MM.1S (cell line): Measurements from ENCODE around the gene RBFOX1.

Experiments
- DNase-seq: peaks from one replicate; pipeline ENCODE4 v3.0.0-alpha.2; 2015
- H2AFZ ChIP-seq: fragments of 300-600 bp; sonication (generic); 2 replicates; pipeline ENCODE4 v1.6.0; 2016; ENCODE audit warnings: antibody characterized with exemption, low read length
- H3F3A ChIP-seq: fragments of 300-600 bp; sonication (generic); 2 replicates; pipeline ENCODE4 v1.6.1; 2016; ENCODE audit warnings: mild to moderate bottlenecking, antibody characterized with exemption, low read length, moderate library complexity, mixed read lengths; ENCODE audit not compliant: insufficient read depth
- H3K27ac ChIP-seq: fragments of 300-600 bp; sonication (generic); 2 replicates; pipeline ENCODE4 v1.5.1; 2016; ENCODE audit warnings: mild to moderate bottlenecking, low read length
- H3K27me3 ChIP-seq: fragments of 300-600 bp; sonication (generic); replicated peaks from 2 replicates; pipeline ENCODE4 v1.6.0; 2016; ENCODE audit warnings: low read length; ENCODE audit not compliant: insufficient read depth
- H3K36me3 ChIP-seq: fragments of 300-600 bp; sonication (generic); replicated peaks from 2 replicates; pipeline ENCODE4 v1.6.1; 2016; ENCODE audit warnings: mild to moderate bottlenecking, low read length, mixed read lengths; ENCODE audit not compliant: insufficient read depth
- H3K4me1 ChIP-seq: fragments of 300-600 bp; sonication (generic); 2 replicates; pipeline ENCODE4 v1.6.1; 2016; ENCODE audit warnings: low read length, mixed read lengths
- H3K4me2 ChIP-seq: fragments of 300-600 bp; sonication (generic); 2 replicates; pipeline ENCODE4 v1.6.0; 2016; ENCODE audit warnings: low read depth, low read length
- H3K4me3 ChIP-seq: fragments of 300-600 bp; sonication (generic); 2 replicates; pipeline ENCODE4 v1.5.1; 2016; ENCODE audit warnings: low read length, mixed read lengths
- H3K79me2 ChIP-seq: fragments of 300-600 bp; sonication (generic); 2 replicates; pipeline ENCODE4 v1.6.1; 2016; ENCODE audit warnings: mixed run types, low read length, mixed read lengths
- H3K9ac ChIP-seq: fragments of 300-600 bp; sonication (generic); 2 replicates; pipeline ENCODE4 v1.6.1; 2016; ENCODE audit warnings: low read length, mixed read lengths
- H3K9me2 ChIP-seq: fragments of 300-600 bp; sonication (generic); replicated peaks from 2 replicates; pipeline ENCODE4 v1.6.1; 2016; ENCODE audit warnings: mild to moderate bottlenecking, low read length, mixed read lengths; ENCODE audit not compliant: insufficient read depth
- H3K9me3 ChIP-seq: fragments of 300-600 bp; sonication (generic); replicated peaks from 2 replicates; pipeline ENCODE4 v1.6.1; 2016; ENCODE audit warnings: mild to moderate bottlenecking, low read length, mixed read lengths; ENCODE audit not compliant: insufficient read depth
- H4K20me1 ChIP-seq: fragments of 300-600 bp; sonication (generic); 2 replicates; pipeline ENCODE4 v1.6.1; 2016; ENCODE audit warnings: mild to moderate bottlenecking, low read length, moderate library complexity, mixed read lengths; ENCODE audit not compliant: insufficient read depth
- CTCF ChIP-seq: fragments of 300-600 bp; sonication (generic); IDR thresholded peaks from 2 replicates; pipeline ENCODE4 v1.5.1; 2016; ENCODE audit warnings: antibody characterized with exemption, low read length, mixed read lengths
- EZH2 ChIP-seq: fragments of 300-600 bp; sonication (generic); optimal IDR thresholded peaks from 2 replicates; pipeline ENCODE3; 2017; ENCODE audit warnings: low read depth, mild to moderate bottlenecking, antibody characterized with exemption, low read length, mixed read lengths
- EZH2phosphoT487 ChIP-seq: fragments of 300-600 bp; sonication (generic); IDR thresholded peaks from 2 replicates; pipeline ENCODE4 v1.6.1; 2018; ENCODE audit warnings: antibody characterized with exemption, low read length

The RBFOX1 gene

GRCh38 chr16:7561908-7562405, 229.3 kb downstream of the RBFOX1 start:
- no peak for TF ChIP-seq EZH2phosphoT487
- TF ChIP-seq CTCF = no peak
- no peak for TF ChIP-seq EZH2

GRCh38 chr16:7566360-7566759, 233.7 kb downstream of the RBFOX1 start:
- Histone ChIP-seq H3K36me3 (no peaks in the 10 kb centered on the region), H3K9me3 (no peaks in the 10 kb centered on the region), H2AFZ (no peak overlapping the region), H3K27me3 (no peaks in the 10 kb centered on the region), H3K79me2 (no peaks in the 10 kb centered on the region), H3K9me2 (no peaks in the 10 kb centered on the region), H3K27ac (no peak overlapping the region), H3K4me2 (no peak overlapping the region), H4K20me1 (no peaks in the 10 kb centered on the region), H3K9ac (no peak overlapping the region), H3K4me3 (no peak overlapping the region), H3F3A (no peaks in the 10 kb centered on the region), H3K4me1 (no peaks in the 10 kb centered on the region)
- DNase-seq = no peak
- TF ChIP-seq EZH2phosphoT487 (no peak), EZH2 (no peak), CTCF (no peak)

More at GRCh38 chr16:7561908-7562405, 229.3 kb downstream of the RBFOX1 start:
- Histone ChIP-seq H3K36me3 (no peaks in the 10 kb centered on the region), H4K20me1 (no peaks in the 10 kb centered on the region), H3K9ac (no peak overlapping the region), H3K79me2 (no peaks in the 10 kb centered on the region), H3K4me1 (no peaks in the 10 kb centered on the region), H3F3A (no peaks in the 10 kb centered on the region), H3K9me3 (no peaks in the 10 kb centered on the region), H3K4me3 (no peak overlapping the region), H2AFZ (no peak overlapping the region), H3K9me2 (no peaks in the 10 kb centered on the region), H3K27ac (no peak overlapping the region), H3K27me3 (no peaks in the 10 kb centered on the region), H3K4me2 (no peak overlapping the region)
- DNase-seq = no peak

GRCh38 chr16:7571366-7571765, 238.7 kb downstream of the RBFOX1 start:
- Histone ChIP-seq H3K9ac (no peak overlapping the region), H4K20me1 (no peaks in the 10 kb centered on the region), H3K79me2 (no peaks in the 10 kb centered on the region), H3K4me3 (no peak overlapping the region), H3K36me3 (no peaks in the 10 kb centered on the region), H3K9me3 (no peaks in the 10 kb centered on the region), H3K4me1 (no peaks in the 10 kb centered on the region), H3K27ac (no peak overlapping the region), H2AFZ (no peak overlapping the region), H3F3A (no peaks in the 10 kb centered on the region), H3K9me2 (no peaks in the 10 kb centered on the region), H3K4me2 (no peak overlapping the region), H3K27me3 (no peaks in the 10 kb centered on the region)
- TF ChIP-seq EZH2phosphoT487 (no peak), CTCF (no peak), EZH2 (no peak)
- DNase-seq = no peak
